ENCODE results near the gene CHST3. TPM values are rescaled to one million over a fixed set of nuclear protein-coding genes. Genes with fewer than 3 reads are reported as not detected.
A peak's percentile ranks its signal among the peaks of the same experiment; 100 is the strongest.

Gene CHST3
- total and polyA plus RNA-seq, 9 of the 15 experiments (the other 6 are each of a cell fraction or from before 2014, with no cell fraction given): 0.01 to 1.3 (median 0.15) TPM

GRCh38 chr10:72039377-72039776 is 75.2 kb downstream of the CHST3 start:
- FAIRE-seq (peak; percentile 65), DNase-seq (ENCODE audit: extremely low read depth in 1 of 4, low spot score in 3 of 4) (peak in 1 of 4 experiments; percentile 71), ATAC-seq (peak; percentile 84)
- Histone ChIP-seq H3K79me2 (ENCODE audit: control insufficient read depth, insufficient read depth, low read length) (no peaks in the 10 kb centered on the region), H3K9me1 (ENCODE audit: control insufficient read depth, insufficient read depth, low read length) (no peaks in the 10 kb centered on the region), H3K9me3 (replicated peaks; ENCODE audit: control insufficient read depth, insufficient read depth, low read depth, low read length) (no peaks in the 10 kb centered on the region), H3K4me3 (no peak overlapping the region), H3K36me3 (ENCODE audit: control insufficient read depth, insufficient read depth, low read length) (no peaks in the 10 kb centered on the region), H3K4me2 (ENCODE audit: insufficient read depth, low read length) (no peak overlapping the region), H4K20me1 (replicated peaks; ENCODE audit: control insufficient read depth, insufficient read depth, low read length) (no peaks in the 10 kb centered on the region), H3K4me1 (replicated peaks in 1 of 2; ENCODE audit: control insufficient read depth in 2 of 2, insufficient read depth in 2 of 2, low read length in 2 of 2) (peaks cover 4 to 5% of the 10 kb centered on the region in 2 experiments; a peak in 3 of 5 replicates), H3K27ac (ENCODE audit: extremely low read depth, low read depth, low read length) (no peak overlapping the region), H2AFZ (ENCODE audit: low read depth, low read length) (peak overlapping the region; percentile 11; the same call in 1 of the 2 replicates), H3K27me3 (ENCODE audit: control insufficient read depth in 2 of 2, insufficient read depth in 2 of 2, low read length in 2 of 2) (peaks cover 0 to 36% of the 10 kb centered on the region in 2 experiments; a peak in 3 of 5 replicates), H3K9ac (ENCODE audit: insufficient read depth in 1 of 2, low read depth in 2 of 2, low read length in 2 of 2) (no peak overlapping the region)
- POLR2A ChIA-PET: interaction anchor here (0.6 to 1.4 kb wide), 5 partner anchors 8 to 283 kb away, joined by 3 to 10 read pairs (median 3); no protein-coding TSS in a partner anchor
- CTCF ChIA-PET (ENCODE audit: low intra/inter-chr PET ratio): interaction anchor here (0.5 to 0.6 kb wide), 2 partner anchors 9 to 12 kb away, joined by 3 read pairs; no protein-coding TSS in a partner anchor
- WGBS (ENCODE audit: insufficient coverage, low coverage, missing lambda C conversion rate): 17% methylated on average over 9 of the region's 9 CpGs
- intact Hi-C loops (cut with micrococcal nuclease) (no loop called here), in situ Hi-C loops (cut with MboI) (no loop called here)
- BruUV-seq (replicated peaks): no TSS peak
- TF ChIP-seq CCAR2 (IDR thresholded peaks at IDR 0.05; ENCODE audit: low read depth, low read length) (no peak), POLR3G (IDR thresholded peaks at IDR 0.05; ENCODE audit: extremely low read depth, insufficient read length, insufficient replicate concordance) (no peak), CXXC5 (CRISPR knock-in tag; IDR thresholded peaks at IDR 0.05) (peak; percentile 46), YY1 (IDR thresholded peaks at IDR 0.05; ENCODE audit: borderline replicate concordance in 1 of 3, control insufficient read depth in 1 of 3, extremely low read depth in 1 of 3, insufficient read depth in 3 of 3, insufficient read length in 1 of 3, insufficient replicate concordance in 2 of 3, low read depth in 1 of 3, low read length in 2 of 3) (peak in 1 of 3 experiments; percentile 20), THRAP3 (IDR thresholded peaks at IDR 0.05; ENCODE audit: borderline replicate concordance) (no peak), HOXB6 (CRISPR knock-in tag; IDR thresholded peaks at IDR 0.05; ENCODE audit: borderline replicate concordance) (no peak), MIER1 (IDR thresholded peaks at IDR 0.05; ENCODE audit: low read depth) (peak; percentile 95), CBFA2T3 (IDR thresholded peaks at IDR 0.05) (0 out of 2 replicates have a peak, but pooled peaks have one; percentile 8), KLF16 (IDR thresholded peaks at IDR 0.05) (0 out of 2 replicates have a peak, but pooled peaks have one; percentile 13), FOXO4 (CRISPR knock-in tag; IDR thresholded peaks at IDR 0.05) (no peak), MLLT1 (IDR thresholded peaks at IDR 0.05) (no peak), RAD21 (CRISPR knock-in tag; conservative IDR thresholded peaks at IDR 0.05 in 1 of 2, IDR thresholded peaks at IDR 0.05 in 1 of 2) (0 out of 4 replicates have a peak, but pooled peaks of 1 of the 2 experiments have one; percentile 13), CTCF (IDR thresholded peaks at IDR 0.05 in 2 of 3, conservative IDR thresholded peaks at IDR 0.05 in 1 of 3; ENCODE audit: insufficient read depth in 2 of 3, low read depth in 1 of 3, low read length in 3 of 3) (peak in 2 of 3 experiments; percentile 24 to 31; a peak in 3 of 6 replicates), ZFP36 (IDR thresholded peaks at IDR 0.05; ENCODE audit: low read depth, low read length, partially characterized antibody) (peak; percentile 90), ZNF212 (CRISPR knock-in tag; IDR thresholded peaks at IDR 0.05) (no peak), BDP1 (IDR thresholded peaks at IDR 0.05; ENCODE audit: insufficient read depth, insufficient read length) (no peak), SPI1 (IDR thresholded peaks at IDR 0.05; ENCODE audit: borderline replicate concordance, low read depth, low read length) (peak; percentile 78), ZNF384 (IDR thresholded peaks at IDR 0.05; ENCODE audit: low read depth, low read length) (no peak)

All from K562 (cell line).